HepG2 (cell line): ENCODE data around the gene BICRAL. TPM values are rescaled to one million over a fixed set of nuclear protein-coding genes. Genes with fewer than 3 reads are reported as not detected.

ENCODE experiments used
- ARID3A ChIP-seq: IDR thresholded peaks from 2 replicates; pipeline ENCODE4 v1.6.1; 2012; ENCODE audit warnings: low read depth, low read length, improper control_type of control experiment
- ATRX ChIP-seq: sonication (generic); formaldehyde crosslinking; IDR thresholded peaks from 2 replicates; pipeline ENCODE4 v1.4.0; 2020; ENCODE audit warnings: missing genetic modification reagents, borderline replicate concordance
- DNMT3B ChIP-seq: conservative IDR thresholded peaks from 2 replicates; pipeline ENCODE4 v1.6.1; 2016; ENCODE audit warnings: missing biosample characterization, control low read depth
- EED ChIP-seq: sonication (generic); formaldehyde crosslinking; IDR thresholded peaks from 2 replicates; pipeline ENCODE4 v1.5.0; 2020; ENCODE audit warnings: mild to moderate bottlenecking, missing genetic modification reagents
- KAT7 ChIP-seq: IDR thresholded peaks from 2 replicates; pipeline ENCODE4 v1.6.1; 2018; ENCODE audit warnings: borderline replicate concordance, missing compliant biosample characterization
- MAFG ChIP-seq: sonication (generic); formaldehyde crosslinking; IDR thresholded peaks from 2 replicates; pipeline ENCODE4 v1.5.1; 2020; ENCODE audit warnings: mild to moderate bottlenecking, missing genetic modification reagents
- MBD4 ChIP-seq: IDR thresholded peaks from 2 replicates; pipeline ENCODE4 v1.6.1; 2012; ENCODE audit warnings: low read length, inconsistent platforms, borderline replicate concordance
- MED8 ChIP-seq: sonication (generic); formaldehyde crosslinking; IDR thresholded peaks from 2 replicates; pipeline ENCODE4 v1.8.1; 2023; ENCODE audit warnings: mild to moderate bottlenecking, missing genetic modification reagents; ENCODE audit not compliant: insufficient replicate concordance
- NFE2 ChIP-seq: sonication (generic); formaldehyde crosslinking; IDR thresholded peaks from 2 replicates; pipeline ENCODE4 v1.4.0; 2020; ENCODE audit warnings: missing genetic modification reagents
- NR0B2 ChIP-seq: sonication (generic); formaldehyde crosslinking; IDR thresholded peaks from 2 replicates; pipeline ENCODE4 v1.4.0; 2020; ENCODE audit warnings: mild to moderate bottlenecking, missing genetic modification reagents
- NR2C2 ChIP-seq: sonication (generic); formaldehyde crosslinking; IDR thresholded peaks from 2 replicates; pipeline ENCODE4 v1.4.0; 2020; ENCODE audit warnings: missing genetic modification reagents, mild to moderate bottlenecking, moderate library complexity, borderline replicate concordance
- RBAK ChIP-seq: sonication (generic); formaldehyde crosslinking; IDR thresholded peaks from 2 replicates; pipeline ENCODE4 v1.5.1; 2020; ENCODE audit warnings: mild to moderate bottlenecking, missing genetic modification reagents
- SP140L ChIP-seq: sonication (generic); formaldehyde crosslinking; IDR thresholded peaks from 2 replicates; pipeline ENCODE4 v1.4.0; 2020; ENCODE audit warnings: missing genetic modification reagents, borderline replicate concordance
- ZBTB3 ChIP-seq: sonication (generic); formaldehyde crosslinking; IDR thresholded peaks from 2 replicates; pipeline ENCODE4 v1.4.0; 2020; ENCODE audit warnings: low read depth, mild to moderate bottlenecking, moderate library complexity, missing genetic modification reagents, borderline replicate concordance
- ZBTB33 ChIP-seq: sonication (generic); formaldehyde crosslinking; IDR thresholded peaks from 2 replicates; pipeline ENCODE4 v1.4.0; 2020; ENCODE audit warnings: missing genetic modification reagents
- ZMAT5 ChIP-seq: sonication (generic); formaldehyde crosslinking; IDR thresholded peaks from 2 replicates; pipeline ENCODE4 v1.5.0; 2020; ENCODE audit warnings: mild to moderate bottlenecking, low read depth, missing genetic modification reagents, borderline replicate concordance
- ZNF17 ChIP-seq: sonication (generic); formaldehyde crosslinking; IDR thresholded peaks from 2 replicates; pipeline ENCODE4 v1.5.0; 2020; ENCODE audit warnings: mild to moderate bottlenecking, missing genetic modification reagents
- ZNF18 ChIP-seq: sonication (generic); formaldehyde crosslinking; IDR thresholded peaks from 2 replicates; pipeline ENCODE4 v1.8.0; 2022; ENCODE audit warnings: mild to moderate bottlenecking, missing genetic modification reagents; ENCODE audit not compliant: insufficient replicate concordance
- ZNF260 ChIP-seq: sonication (generic); formaldehyde crosslinking; IDR thresholded peaks from 2 replicates; pipeline ENCODE4 v1.4.0; 2020; ENCODE audit warnings: missing genetic modification reagents, low read depth, mild to moderate bottlenecking, borderline replicate concordance
- ZNF30 ChIP-seq: sonication (generic); formaldehyde crosslinking; IDR thresholded peaks from 2 replicates; pipeline ENCODE4 v1.5.0; 2020; ENCODE audit warnings: mild to moderate bottlenecking, missing genetic modification reagents
- ZNF337 ChIP-seq: sonication (generic); formaldehyde crosslinking; IDR thresholded peaks from 2 replicates; pipeline ENCODE4 v1.5.1; 2020; ENCODE audit warnings: missing genetic modification reagents, low read depth, mild to moderate bottlenecking, borderline replicate concordance
- ZNF878 ChIP-seq: sonication (generic); formaldehyde crosslinking; IDR thresholded peaks from 2 replicates; pipeline ENCODE4 v1.8.1; 2023; ENCODE audit warnings: mild to moderate bottlenecking, missing genetic modification reagents, moderate library complexity
- polyA plus RNA-seq, 8 experiments: library from polyadenylated mRNA; depleted of rRNA in 3 of 8; stranded (reverse) in 7 of 8; unstranded in 1 of 8; fragments of >200 nt; fragmentation: Illumina TruSeq in 4 of 8; extraction: Trizol in 4 of 8; gene quantifications; 2 replicates each; pipeline versions ENCODE4 v1.2.1 to v1.2.3, GENCODE V29; 2011 to 2016; ENCODE audit warnings: low read depth in 4 of 8, missing spikeins in 1 of 8, mixed read lengths in 1 of 8; ENCODE audit not compliant: insufficient read depth in 1 of 8
- total RNA-seq, 5 experiments: library from RNA; depleted of rRNA; stranded (reverse); fragments of >200 nt; fragmentation: Illumina TruSeq; extraction: Trizol; gene quantifications; 2 replicates each; pipeline ENCODE4 v1.2.3, GENCODE V29; 2016; ENCODE audit warnings: low read depth in 1 of 5

Gene BICRAL
- total and polyA plus RNA-seq, 2 of the 13 experiments (the other 11 are each of a cell fraction or from before 2014, with no cell fraction given) = 5.0 to 13.5 TPM

- TF ChIP-seq NR0B2 (CRISPR knock-in tag) = peak; percentile 62; the same call in 1 of the 2 replicates
- TF ChIP-seq ZMAT5 (CRISPR knock-in tag) = no peak
- no peak for TF ChIP-seq MAFG
- no peak for TF ChIP-seq MBD4
- TF ChIP-seq NFE2 (CRISPR knock-in tag) = no peak
- TF ChIP-seq ZNF337 (CRISPR knock-in tag) = no peak
- peak; percentile 92 for TF ChIP-seq ZBTB3 (CRISPR knock-in tag)
- TF ChIP-seq ZNF30 = no peak
- TF ChIP-seq ARID3A = no peak
- no peak for TF ChIP-seq ATRX (CRISPR knock-in tag)
- TF ChIP-seq ZNF18 (CRISPR knock-in tag) = peak; percentile 96
- TF ChIP-seq ZNF260 = no peak
- TF ChIP-seq EED (CRISPR knock-in tag) = 0 out of 2 replicates have a peak, but pooled peaks have one; percentile 67
- peak; percentile 60; the same call in 1 of the 2 replicates for TF ChIP-seq DNMT3B
- peak; percentile 73; the same call in 1 of the 2 replicates for TF ChIP-seq ZNF878 (CRISPR knock-in tag)
- no peak for TF ChIP-seq ZBTB33
- TF ChIP-seq RBAK (CRISPR knock-in tag) = no peak
- no peak for TF ChIP-seq SP140L (CRISPR knock-in tag)
- peak; percentile 18 for TF ChIP-seq MED8 (CRISPR knock-in tag)
- TF ChIP-seq NR2C2 = peak; percentile 94
- no peak; the same call in 1 of the 2 replicates for TF ChIP-seq KAT7 (CRISPR knock-in tag)
- TF ChIP-seq ZNF17 (CRISPR knock-in tag) = 0 out of 2 replicates have a peak, but pooled peaks have one; percentile 44
These were observed 35.1 kb upstream of the BICRAL start (continued) for GRCh38 chr6:42746463-42747391.
